Measurements from ENCODE around the gene SMYD3.
"Not testable (repeated sequence)": the region's sequence is repeated elsewhere in the genome, so short reads cannot be mapped to it uniquely, and the experiment has no call there.

SMYD3 gene

DNA sequence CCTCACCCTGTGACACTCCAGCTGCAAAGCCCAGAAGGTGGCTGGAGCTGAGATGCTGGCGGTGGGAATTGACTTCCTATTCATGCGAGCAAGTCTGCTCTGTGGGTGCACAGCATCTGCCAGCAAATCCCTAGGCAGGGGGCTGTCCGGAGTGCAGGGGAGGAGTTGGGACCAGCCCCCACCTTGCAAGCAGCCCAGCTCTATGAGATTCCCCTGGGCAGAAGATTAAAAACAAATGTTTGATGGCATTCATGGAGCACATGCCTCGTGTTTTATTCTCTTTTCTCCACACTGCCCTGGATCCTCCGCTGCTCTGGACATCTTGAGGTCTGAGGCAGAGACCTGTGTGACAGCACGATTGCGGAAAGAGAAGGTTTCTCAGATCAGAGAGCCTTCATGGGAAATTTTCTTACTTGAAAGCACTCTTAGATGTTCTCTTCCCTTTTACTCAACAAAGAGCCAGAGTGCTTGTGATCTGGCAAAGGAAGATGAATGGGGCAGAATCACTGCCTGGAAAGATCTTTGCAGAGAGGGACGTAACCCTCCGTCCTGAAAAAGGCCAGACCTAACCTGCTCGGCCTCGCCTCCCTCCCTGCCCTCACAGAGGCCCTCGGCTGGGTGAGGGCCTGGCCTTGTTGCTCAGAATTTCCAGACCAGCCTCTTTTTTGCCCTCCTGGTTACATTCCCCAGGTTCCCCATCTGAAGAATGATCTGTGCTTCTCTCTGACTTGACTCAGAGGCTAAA lies 755.2 kb downstream of the SMYD3 start:
- no peak for DNase-seq (ENCODE audit: low read depth in 3 of 3, low spot score in 1 of 3)

DNA sequence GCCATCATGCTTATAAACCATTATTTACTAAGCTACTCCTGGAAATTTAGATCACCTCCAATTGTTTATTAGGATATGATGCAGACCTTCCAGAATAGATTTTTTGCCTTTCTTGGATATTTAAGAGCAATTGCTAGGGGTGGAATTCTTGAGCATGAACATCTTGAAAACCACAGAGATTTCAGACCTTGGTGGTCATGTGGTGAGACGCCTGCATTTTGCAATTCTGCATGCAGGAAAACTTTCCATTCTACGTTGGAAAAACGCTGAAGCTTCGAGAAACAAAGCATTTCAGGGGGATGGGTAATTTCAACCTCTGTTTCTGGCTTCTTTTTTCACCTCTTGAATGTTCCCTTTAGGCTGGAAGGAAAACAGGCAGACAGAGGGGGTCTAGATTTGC lies 756.0 kb downstream of the SMYD3 start:
- DNase-seq (ENCODE audit: low read depth in 3 of 3, low spot score in 1 of 3): no peak

DNA sequence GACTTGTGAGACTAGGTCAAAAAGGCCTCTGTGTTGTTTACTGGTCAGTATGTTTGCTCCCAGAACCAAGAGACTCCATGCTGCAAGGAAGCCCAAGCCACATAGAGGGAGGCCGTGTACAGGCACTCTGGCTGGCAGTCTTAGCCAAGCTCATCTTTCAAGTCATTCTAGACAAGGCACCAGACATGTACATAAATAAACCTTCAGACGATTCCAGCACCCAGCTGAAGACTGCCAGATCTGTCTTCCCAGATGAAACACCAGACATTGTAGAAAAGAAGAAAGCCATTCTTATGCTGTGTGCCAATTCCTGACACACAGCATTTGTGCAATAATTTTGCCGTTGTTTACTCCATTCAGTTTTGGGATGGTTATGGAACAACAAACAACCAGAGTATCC lies 756.8 kb downstream of the SMYD3 start:
- DNase-seq (ENCODE audit: low read depth in 3 of 3, low spot score in 1 of 3): no peak

DNA sequence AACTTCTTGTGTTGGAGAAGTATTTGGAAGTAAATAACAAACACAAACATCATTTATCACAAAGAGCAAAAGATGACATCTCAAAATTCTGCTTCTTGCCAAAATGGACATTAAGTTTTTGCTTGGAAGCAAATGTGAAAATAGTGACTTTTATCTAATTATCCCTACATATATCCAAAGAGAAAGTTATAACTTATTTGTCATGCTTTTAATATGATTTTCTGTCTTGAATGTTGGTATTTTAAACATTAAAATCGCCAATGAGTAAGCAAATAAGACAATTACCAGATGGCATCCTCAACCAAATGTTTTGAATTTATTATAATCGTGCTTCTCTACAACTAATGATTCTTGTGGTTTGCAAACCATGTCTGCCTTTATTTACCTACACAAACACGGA lies 758.0 kb downstream of the SMYD3 start:
- DNase-seq (ENCODE audit: low read depth in 3 of 3, low spot score in 1 of 3): no peak

DNA sequence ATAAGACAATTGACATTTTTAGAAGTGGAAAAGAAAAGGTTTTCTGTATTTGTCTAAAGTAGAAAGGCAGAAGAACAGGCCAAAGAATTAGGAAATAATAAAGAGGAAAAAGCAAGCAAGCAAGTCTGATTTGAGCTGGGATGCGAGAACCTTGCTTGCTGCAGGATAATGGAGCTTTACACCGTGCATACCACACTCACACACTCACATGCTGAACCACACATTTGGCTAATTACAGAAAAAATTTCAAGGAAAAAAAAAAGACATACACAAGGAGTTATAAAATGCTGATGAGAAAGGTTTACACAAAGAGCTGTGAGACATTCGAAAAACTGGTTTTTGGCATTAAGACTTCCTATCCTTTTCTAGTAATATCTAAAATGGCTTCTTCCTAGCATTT lies 758.4 kb downstream of the SMYD3 start:
- DNase-seq (ENCODE audit: low read depth in 3 of 3, low spot score in 1 of 3): no peak

DNA sequence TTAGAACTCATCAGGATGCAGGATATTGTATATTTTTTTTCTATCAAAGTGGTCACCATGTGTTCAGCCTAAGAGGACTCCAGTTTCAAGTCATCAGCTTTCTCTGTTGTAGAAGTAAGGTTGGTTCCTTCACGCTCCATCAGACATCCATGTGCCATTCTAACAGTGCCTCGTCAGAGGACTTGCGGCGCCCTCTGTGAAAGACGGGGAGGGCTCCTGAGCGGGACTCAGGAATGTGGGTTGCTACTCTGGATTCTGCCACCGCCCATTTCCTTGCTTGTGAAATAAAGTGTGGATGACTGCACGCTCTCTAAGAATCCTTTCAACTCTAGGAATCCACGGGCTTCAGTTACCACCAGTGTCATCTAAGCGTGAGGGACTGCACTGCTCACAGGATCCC lies 758.8 kb downstream of the SMYD3 start:
- DNase-seq (ENCODE audit: low read depth in 3 of 3, low spot score in 1 of 3): no peak

DNA sequence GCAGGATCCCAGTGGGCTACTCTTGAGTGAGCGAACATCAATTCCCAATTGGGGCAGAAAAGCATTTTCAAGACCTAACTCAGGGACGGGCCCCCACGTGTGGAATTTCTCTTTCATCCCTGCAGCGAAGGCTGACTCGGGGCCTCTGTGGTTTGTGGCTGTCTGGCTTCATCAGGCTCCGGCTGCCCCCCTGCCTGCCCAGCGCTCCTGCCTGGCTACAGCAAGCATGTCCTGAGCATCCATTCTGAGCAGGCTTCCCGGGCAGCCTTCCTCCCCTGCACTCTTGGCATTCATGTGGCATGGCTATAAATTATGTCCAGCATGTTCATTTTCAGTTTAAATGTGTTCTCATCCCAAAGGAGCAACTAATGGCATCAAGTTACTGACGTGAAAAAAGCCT lies 764.2 kb downstream of the SMYD3 start:
- no peak for DNase-seq (ENCODE audit: low read depth in 3 of 3, low spot score in 1 of 3)

DNA sequence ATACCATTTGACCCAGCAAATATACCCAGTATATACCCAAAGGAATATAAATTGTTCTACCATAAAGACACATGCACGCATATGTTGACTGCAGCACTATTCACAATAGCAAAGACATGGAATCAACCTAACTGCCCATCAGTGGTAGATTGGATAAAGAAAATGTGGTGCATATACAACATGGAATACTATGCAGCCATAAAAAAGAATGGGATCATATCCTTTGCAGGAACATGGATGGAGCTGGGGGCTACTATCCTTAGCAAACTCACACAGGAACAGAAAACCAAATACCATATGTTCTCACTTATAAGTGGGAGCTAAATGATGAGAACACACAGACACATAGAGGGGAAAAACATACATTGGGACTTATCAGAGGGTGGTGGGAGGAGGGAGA lies 766.7 kb downstream of the SMYD3 start:
- DNase-seq (ENCODE audit: low read depth in 3 of 3, low spot score in 1 of 3): not testable (repeated sequence)

DNA sequence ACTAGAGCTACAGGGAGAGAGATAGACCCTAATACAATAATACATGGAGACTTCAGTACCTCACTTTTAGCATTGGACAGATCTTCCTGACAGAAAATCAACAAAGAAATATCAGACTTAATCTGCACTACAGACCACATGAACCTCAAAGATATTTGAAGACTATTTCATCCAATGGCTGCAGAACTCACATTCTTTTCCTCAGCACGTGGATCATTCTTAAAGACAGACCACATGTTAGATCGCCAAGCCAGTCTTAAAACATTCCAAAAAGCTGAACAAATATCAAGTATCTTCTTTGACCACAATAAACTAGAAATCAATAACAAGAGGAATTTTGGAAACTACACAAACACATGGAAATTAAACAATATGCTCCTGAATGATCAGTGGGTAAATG lies 776.3 kb downstream of the SMYD3 start:
- DNase-seq (ENCODE audit: low read depth in 3 of 3, low spot score in 1 of 3): no peak

DNA sequence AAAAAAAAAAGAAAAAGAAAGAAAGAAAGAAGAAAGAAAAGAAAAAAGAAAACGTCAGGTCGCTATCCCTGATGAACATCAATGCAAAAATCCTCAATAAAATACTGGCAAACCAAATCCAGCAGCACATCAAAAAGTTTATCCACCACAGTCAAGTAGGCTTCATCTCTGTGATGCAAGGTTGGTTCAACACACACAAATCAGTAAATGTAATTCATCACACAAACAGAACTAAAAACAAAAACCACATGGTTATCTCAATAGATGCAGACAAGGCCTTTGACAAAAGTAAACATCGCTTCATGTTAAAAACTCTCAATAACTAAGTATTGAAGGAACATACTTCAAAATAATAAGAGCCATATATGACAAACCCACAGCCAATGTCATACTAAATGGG lies 779.0 kb downstream of the SMYD3 start:
- not testable (repeated sequence) for DNase-seq (ENCODE audit: low read depth in 3 of 3, low spot score in 1 of 3)

DNA sequence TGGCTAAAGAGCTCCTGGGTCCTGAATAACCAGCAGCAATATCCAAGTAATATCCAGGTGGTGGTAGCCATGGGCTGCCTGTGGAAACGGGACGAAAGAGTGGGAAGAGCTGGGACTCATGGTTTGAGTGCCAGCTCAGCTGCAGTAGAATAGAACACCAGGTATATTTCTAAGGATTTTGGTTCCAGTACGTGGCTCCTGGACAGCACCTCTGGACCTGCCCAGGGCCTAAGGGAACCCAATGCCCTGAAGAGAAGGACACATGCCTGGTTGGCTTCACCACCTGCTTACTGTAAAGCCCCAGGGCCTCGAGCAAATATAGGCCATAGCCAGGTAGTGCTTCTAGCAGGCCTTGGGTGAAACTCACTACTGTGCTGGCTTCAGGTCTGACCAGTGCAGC lies 785.6 kb downstream of the SMYD3 start:
- no peak for DNase-seq (ENCODE audit: low read depth in 3 of 3, low spot score in 1 of 3)

DNA sequence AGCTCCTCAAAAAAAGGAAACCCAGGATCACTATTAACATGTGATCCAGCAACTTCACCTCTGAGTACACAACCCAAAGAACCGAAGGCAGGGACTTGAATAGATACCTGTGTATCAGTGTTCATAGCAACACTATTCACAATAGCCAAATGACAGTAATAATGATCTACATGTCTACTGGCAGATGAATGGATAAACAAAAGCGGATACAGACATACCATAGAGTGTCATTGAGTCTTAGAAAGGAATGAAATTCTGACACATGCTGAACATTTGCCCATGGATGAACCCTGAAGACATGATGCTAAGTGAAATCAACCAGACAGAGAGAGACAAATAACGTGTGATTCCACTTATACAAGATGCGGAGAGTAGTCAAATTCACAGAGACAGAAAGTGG lies 788.1 kb downstream of the SMYD3 start:
- no peak for DNase-seq (ENCODE audit: low read depth in 3 of 3, low spot score in 1 of 3)

DNA sequence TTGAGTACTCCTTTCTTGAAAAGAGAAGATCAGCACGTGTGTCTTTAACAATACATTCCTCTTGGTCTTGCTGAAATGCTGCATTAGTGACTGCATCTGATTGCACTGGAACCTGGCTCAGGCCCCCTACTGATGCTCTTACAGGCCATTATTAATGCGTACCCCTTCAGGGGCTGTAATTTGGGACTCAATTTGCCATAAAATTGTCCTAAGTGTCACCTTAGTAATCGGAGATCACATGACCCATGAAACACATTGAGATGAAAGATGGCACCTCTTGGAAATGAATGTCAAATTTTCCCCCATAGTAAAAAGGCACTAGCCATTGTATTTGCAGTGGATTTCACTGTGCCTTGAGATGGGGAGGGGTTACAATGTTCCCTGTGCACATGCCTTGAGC lies 789.0 kb downstream of the SMYD3 start:
- DNase-seq (ENCODE audit: low read depth in 3 of 3, low spot score in 1 of 3): no peak

DNA sequence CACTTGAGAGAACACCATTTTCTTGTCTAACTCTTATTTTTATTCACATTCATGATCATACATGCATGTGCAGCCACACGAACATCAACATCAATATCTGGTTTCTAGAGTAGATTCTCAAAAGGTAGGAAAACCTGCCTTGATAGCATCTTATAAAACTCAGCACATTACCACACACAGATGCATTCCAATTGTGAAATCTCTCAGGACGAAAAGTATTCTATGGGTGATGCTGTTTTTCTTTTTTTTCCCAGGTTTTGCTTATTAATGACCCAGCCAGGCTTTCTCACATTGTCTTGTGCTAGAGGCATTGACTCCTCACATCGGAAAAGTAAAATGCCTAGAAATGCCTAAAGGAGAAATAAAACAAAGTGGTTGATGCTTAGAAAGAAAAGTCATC lies 789.5 kb downstream of the SMYD3 start:
- no peak for DNase-seq (ENCODE audit: low read depth in 3 of 3, low spot score in 1 of 3)

DNA sequence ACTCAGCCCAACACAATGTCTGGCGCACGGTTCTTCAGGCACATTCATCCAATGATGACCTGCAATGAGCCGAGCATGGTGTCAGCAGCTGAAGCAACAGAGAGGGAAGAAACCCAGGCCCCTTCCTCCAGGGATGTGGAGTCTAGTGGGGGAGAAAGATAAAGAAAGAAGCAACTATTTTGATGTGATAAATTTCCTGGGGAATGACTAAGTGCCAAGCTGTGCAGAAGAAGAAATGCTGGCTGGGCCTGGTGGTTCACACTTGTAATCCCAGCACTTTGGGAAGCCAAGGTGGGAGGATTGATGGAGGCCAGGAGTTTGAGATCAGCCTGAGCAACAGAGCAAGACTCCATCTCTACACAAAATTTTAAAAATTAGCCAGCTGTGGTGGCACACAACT lies 790.5 kb downstream of the SMYD3 start:
- DNase-seq (ENCODE audit: low read depth in 3 of 3, low spot score in 1 of 3): no peak

DNA sequence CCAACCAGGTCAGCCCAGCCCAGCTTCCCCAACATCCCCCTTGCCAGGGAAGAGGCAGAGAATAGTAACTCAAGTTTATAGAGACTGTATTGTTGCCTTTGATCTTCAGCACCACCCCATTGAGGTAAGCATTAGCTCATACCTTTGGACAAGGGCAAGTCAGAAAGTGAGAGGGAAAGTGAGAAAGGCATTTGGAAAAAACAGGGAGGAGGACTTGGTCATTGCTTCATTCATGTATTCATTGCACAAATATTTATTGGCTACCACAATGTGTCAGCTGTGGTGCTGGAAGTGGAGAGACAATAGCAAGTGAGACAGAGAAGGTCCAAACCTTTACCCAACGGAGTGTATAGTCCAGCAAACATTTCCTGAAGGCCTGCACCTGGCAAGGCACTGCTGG lies 791.1 kb downstream of the SMYD3 start:
- DNase-seq (ENCODE audit: low read depth in 3 of 3, low spot score in 1 of 3): no peak

DNA sequence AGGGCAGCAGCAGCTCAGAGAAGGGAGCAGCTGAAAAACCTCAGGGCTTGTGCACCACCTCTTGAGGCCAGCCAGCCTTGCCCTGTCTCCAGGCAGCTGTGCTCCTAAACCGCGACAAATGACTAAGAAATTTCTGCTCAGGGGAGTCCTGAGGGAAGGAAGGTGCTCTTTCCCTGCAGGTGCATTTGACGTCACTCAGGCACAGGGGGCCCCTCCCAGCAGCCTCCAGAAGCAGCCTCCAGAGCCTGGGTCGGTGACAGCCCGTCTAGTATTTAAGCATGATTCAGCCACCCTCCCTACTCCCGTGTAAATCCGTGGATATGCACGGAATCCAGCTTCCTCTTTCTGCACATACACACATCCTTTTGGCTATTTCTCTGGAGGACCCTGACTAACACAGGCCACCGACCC lies 791.8 kb downstream of the SMYD3 start:
- no peak for DNase-seq (ENCODE audit: low read depth in 3 of 3, low spot score in 1 of 3)

DNA sequence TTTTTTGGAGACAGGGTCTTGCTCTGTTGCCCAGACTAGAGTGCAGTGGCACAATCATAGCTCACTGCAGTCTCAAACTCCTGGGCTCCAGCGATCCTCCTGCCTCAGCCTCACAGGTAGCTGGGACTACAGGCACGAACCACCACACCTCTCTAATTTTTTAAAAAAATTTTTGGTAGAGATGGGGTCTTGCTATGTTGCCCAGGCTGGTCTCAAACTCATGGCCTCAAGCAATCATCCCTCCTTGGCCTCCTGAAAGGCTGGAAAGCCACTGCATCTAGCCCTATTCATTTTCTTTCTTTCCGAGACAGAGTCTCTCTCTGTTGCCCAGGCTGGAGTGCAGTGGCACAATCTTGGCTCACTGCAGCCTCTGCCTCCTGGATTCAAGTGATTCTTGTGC lies 793.1 kb downstream of the SMYD3 start:
- not testable (repeated sequence) for DNase-seq (ENCODE audit: low read depth in 3 of 3, low spot score in 1 of 3)

DNA sequence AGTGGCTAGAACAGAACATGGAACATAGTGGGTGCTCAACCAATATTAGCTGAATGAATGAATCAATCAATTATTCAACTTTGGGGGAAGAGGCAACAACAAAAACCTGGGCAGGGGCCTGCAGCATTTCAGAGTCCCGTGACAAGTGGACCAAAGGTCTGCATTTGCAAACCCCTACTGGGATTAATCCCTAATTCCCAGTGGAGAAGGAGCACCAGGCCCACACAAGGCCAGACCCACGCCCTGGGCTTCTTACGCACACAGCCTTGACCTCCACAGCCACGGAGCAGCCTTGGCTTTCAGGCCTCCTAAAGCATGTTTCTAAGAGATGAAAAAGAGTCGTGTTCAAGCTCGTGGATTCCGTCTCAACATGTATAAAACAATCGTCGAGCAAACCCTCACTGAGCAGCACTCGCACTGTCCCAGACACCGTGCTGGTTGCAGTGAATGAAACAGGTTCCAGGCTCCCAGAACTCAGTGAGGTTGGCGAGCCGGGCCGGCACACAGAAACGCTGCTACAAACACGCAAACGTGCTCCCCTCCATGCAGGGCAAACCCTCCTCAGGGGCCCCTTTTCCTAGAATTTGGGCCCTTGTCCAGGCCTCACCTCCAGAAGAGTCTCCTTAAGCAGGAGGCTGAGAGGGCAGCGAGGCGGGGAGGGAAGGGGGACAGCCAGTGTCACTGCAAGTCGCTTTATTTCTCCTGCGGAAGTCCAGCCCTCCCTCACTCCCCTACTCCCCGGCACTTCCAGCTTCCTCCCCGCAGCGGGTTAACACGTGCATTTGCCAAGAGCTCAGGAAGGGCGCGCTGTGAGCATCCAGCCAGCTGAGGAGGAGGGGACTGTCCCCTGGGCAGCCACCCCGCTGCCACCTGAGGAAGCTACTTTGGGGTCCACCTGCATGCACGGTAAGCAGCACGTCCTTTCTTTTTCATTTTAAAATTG lies 795.8 kb downstream of the SMYD3 start:
- DNase-seq (ENCODE audit: low read depth in 3 of 3, low spot score in 1 of 3): no peak

DNA sequence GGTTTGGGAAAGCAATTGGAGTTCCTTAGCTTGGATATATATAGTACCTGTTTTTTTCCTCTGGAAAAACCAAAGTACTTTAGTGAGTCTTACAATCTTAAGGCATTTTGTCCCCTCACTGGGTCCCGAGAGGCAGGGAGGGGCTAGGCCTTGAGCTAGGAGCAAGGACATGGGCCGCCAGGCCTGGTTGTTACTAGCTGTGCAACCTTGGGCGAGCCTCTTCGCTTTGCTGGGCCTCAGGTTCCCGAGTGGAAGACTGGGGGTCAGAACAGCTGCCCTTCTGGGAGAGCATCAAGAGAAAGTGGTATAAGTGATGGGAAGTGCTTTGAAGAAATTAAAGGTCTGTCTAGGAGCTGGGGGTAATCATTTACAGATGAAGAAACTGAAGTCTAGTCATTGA lies 799.1 kb downstream of the SMYD3 start:
- no peak for DNase-seq (ENCODE audit: low read depth in 3 of 3, low spot score in 1 of 3)

DNA sequence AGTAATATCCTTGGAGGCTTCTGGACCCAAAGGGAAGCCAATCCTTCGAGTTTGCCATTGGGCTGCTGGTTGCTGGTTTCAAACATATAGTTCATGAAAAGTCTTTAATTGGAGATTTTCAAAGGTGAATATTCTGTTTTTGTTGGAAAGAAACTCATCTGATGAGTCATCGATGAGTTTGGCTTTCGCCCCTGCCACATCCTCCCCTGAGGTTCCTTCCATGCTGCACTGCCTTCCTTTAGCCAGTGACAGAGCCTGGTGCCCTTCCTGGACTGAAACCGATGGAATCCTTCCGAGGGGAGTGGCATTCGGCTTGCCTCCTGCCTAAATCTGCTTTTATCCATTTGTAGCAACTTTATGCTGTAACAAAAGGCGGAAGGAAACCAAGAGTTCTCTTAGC lies 802.3 kb downstream of the SMYD3 start:
- DNase-seq (ENCODE audit: low read depth in 3 of 3, low spot score in 1 of 3): no peak

DNA sequence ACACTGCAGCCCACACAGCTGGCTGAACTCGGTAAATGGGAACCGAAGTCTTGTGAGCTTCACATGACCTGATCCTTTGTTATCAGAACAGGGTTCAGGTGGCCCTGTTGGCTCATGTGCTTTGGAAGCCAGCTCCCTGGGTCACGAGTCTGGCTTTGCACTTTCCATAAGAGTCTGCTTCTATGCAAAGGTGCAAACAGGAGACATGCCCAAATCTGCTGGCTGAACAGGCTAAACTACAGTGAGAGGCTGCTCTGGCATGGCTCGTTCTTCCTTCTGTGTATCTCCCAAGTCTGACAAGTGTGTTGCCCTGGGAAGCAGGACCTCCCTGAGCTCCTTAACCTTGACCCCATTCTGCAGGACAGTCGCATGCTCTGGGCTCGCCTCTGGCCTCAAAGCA lies 802.7 kb downstream of the SMYD3 start:
- DNase-seq (ENCODE audit: low read depth in 3 of 3, low spot score in 1 of 3): no peak

DNA sequence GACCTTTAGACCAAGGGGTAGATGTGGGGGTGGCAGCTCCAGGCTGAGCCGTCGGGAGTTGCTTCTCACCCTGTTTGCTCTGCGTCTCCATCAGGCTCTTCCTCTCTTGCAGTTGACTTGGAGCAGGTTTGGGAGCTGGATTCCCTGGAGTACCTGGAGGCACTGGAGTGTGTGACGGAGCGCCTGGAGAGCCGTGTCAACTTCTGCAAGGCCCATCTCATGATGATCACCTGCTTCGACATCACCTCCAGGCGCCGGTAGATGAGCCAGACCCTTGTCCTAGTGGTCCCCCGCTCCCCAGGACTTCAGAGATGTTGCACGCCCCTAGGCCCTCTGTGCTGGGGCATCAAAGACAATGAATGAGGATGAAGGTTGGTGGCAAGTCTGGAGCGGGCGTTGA lies 804.7 kb downstream of the SMYD3 start:
- DNase-seq (ENCODE audit: low read depth in 3 of 3, low spot score in 1 of 3): no peak

All from stimulated activated CD4-positive, alpha-beta T cell treated with anti-CD3 and anti-CD28 coated beads, TNF-alpha, amount 100 ng/mL, for 1 hour (primary cell).